ENCODE data around the gene DHX58. TPM values are rescaled to one million over a fixed set of nuclear protein-coding genes. Genes with fewer than 3 reads are reported as not detected.

The DHX58 gene
- total and polyA plus RNA-seq, 2 donors from 2014 or later, result 22.1 to 27.5 TPM

GRCh38 chr17:42127414-42127813, 14.9 kb upstream of the DHX58 start:
- no peaks in the 10 kb centered on the region for H3K9me3 ChIP-seq (ENCODE audit: control insufficient read depth in 2 of 3, insufficient read depth in 1 of 3, low read length in 3 of 3)
- H3K36me3 ChIP-seq (ENCODE audit: control insufficient read depth in 2 of 3, insufficient read depth in 3 of 3, low read length in 3 of 3), result peaks cover 4 to 54% (median 30%) of the 10 kb centered on the region in 3 donors
- H3K4me3 ChIP-seq (ENCODE audit: low read length in 3 of 3), result no peak overlapping the region
- H3K9ac ChIP-seq (ENCODE audit: low read length in 3 of 3), result no peak overlapping the region
- H3K4me1 ChIP-seq (ENCODE audit: control insufficient read depth in 2 of 3, insufficient read depth in 2 of 3, low read depth in 1 of 3, low read length in 3 of 3), result peaks cover 0 to 39% (median 34%) of the 10 kb centered on the region in 3 donors
- no peaks in the 10 kb centered on the region for H3K27me3 ChIP-seq (ENCODE audit: control insufficient read depth, insufficient read depth, low read length)
- no peak for DNase-seq
- TF ChIP-seq CTCF (IDR thresholded peaks at IDR 0.05; ENCODE audit: borderline replicate concordance, extremely low read depth, insufficient read depth), result no peak
- no peak overlapping the region for H3K27ac ChIP-seq (ENCODE audit: low read depth in 2 of 2, low read length in 2 of 2)
- intact Hi-C loops (cut with DNase I), result no loop called here
- no peak for FAIRE-seq

GRCh38 chr17:42126836-42127235, 14.3 kb upstream of the DHX58 start:
- H3K27ac ChIP-seq (ENCODE audit: low read depth in 2 of 2, low read length in 2 of 2), result no peak overlapping the region
- DNase-seq, result no peak
- intact Hi-C loops (cut with DNase I), result no loop called here
- H3K36me3 ChIP-seq (ENCODE audit: control insufficient read depth in 2 of 3, insufficient read depth in 3 of 3, low read length in 3 of 3), result peaks cover 4 to 54% (median 30%) of the 10 kb centered on the region in 3 donors
- TF ChIP-seq CTCF (IDR thresholded peaks at IDR 0.05; ENCODE audit: borderline replicate concordance, extremely low read depth, insufficient read depth), result no peak
- no peaks in the 10 kb centered on the region for H3K27me3 ChIP-seq (ENCODE audit: control insufficient read depth, insufficient read depth, low read length)
- H3K9me3 ChIP-seq (ENCODE audit: control insufficient read depth in 2 of 3, insufficient read depth in 1 of 3, low read length in 3 of 3), result no peaks in the 10 kb centered on the region
- no peak overlapping the region for H3K9ac ChIP-seq (ENCODE audit: low read length in 3 of 3)
- FAIRE-seq, result no peak
- H3K4me3 ChIP-seq (ENCODE audit: low read length in 3 of 3), result no peak overlapping the region
- peaks cover 0 to 34% (median 29%) of the 10 kb centered on the region in 3 donors for H3K4me1 ChIP-seq (ENCODE audit: control insufficient read depth in 2 of 3, insufficient read depth in 2 of 3, low read depth in 1 of 3, low read length in 3 of 3)

- Histone ChIP-seq H3K36me3 (ENCODE audit: control insufficient read depth in 2 of 3, insufficient read depth in 3 of 3, low read length in 3 of 3) (peaks cover 4 to 54% (median 30%) of the 10 kb centered on the region in 3 donors), H3K4me3 (ENCODE audit: low read length in 3 of 3) (no peak overlapping the region), H3K9ac (ENCODE audit: low read length in 3 of 3) (no peak overlapping the region), H3K27me3 (ENCODE audit: control insufficient read depth, insufficient read depth, low read length) (no peaks in the 10 kb centered on the region), H3K9me3 (ENCODE audit: control insufficient read depth in 2 of 3, insufficient read depth in 1 of 3, low read length in 3 of 3) (no peaks in the 10 kb centered on the region), H3K27ac (ENCODE audit: low read depth in 2 of 2, low read length in 2 of 2) (no peak overlapping the region), H3K4me1 (ENCODE audit: control insufficient read depth in 2 of 3, insufficient read depth in 2 of 3, low read depth in 1 of 3, low read length in 3 of 3) (peaks cover 0 to 24% (median 23%) of the 10 kb centered on the region in 3 donors)
- FAIRE-seq, result no peak
- no peak for TF ChIP-seq CTCF (IDR thresholded peaks at IDR 0.05; ENCODE audit: borderline replicate concordance, extremely low read depth, insufficient read depth)
- intact Hi-C loops (cut with DNase I), result no loop called here
- DNase-seq, result no peak
Measured at GRCh38 chr17:42125565-42125964, 13.1 kb upstream of the DHX58 start.

GRCh38 chr17:42124256-42124655, 11.7 kb upstream of the DHX58 start:
- peaks cover 0 to 17% (median 11%) of the 10 kb centered on the region in 3 donors for H3K4me1 ChIP-seq (ENCODE audit: control insufficient read depth in 2 of 3, insufficient read depth in 2 of 3, low read depth in 1 of 3, low read length in 3 of 3)
- no peaks in the 10 kb centered on the region for H3K27me3 ChIP-seq (ENCODE audit: control insufficient read depth, insufficient read depth, low read length)
- no peak overlapping the region for H3K4me3 ChIP-seq (ENCODE audit: low read length in 3 of 3)
- H3K9me3 ChIP-seq (ENCODE audit: control insufficient read depth in 2 of 3, insufficient read depth in 1 of 3, low read length in 3 of 3), result no peaks in the 10 kb centered on the region
- FAIRE-seq (no peak), DNase-seq (no peak)
- H3K27ac ChIP-seq (ENCODE audit: low read depth in 2 of 2, low read length in 2 of 2), result no peak overlapping the region
- peak overlapping the region in 1 of 3 donors; percentile 7 for H3K9ac ChIP-seq (ENCODE audit: low read length in 3 of 3)
- intact Hi-C loops (cut with DNase I), result no loop called here
- peaks cover 4 to 43% (median 23%) of the 10 kb centered on the region in 3 donors for H3K36me3 ChIP-seq (ENCODE audit: control insufficient read depth in 2 of 3, insufficient read depth in 3 of 3, low read length in 3 of 3)
- TF ChIP-seq CTCF (IDR thresholded peaks at IDR 0.05; ENCODE audit: borderline replicate concordance, extremely low read depth, insufficient read depth), result no peak
